KOPT-K1 (cell line): ENCODE results near the gene TTC39C.
"Not testable (repeated sequence)": the region's sequence is repeated elsewhere in the genome, so short reads cannot be mapped to it uniquely, and the experiment has no call there.

ENCODE experiments used
- H3K27ac ChIP-seq: fragments of 200-600 bp; sonication (generic); 2 replicates; pipeline ENCODE4 v1.5.1; 2016; ENCODE audit warnings: antibody characterized with exemption, mild to moderate bottlenecking, low read depth, low read length; ENCODE audit not compliant: poor library complexity, severe bottlenecking
- H3K36me3 ChIP-seq: fragments of 200-600 bp; sonication (generic); 2 replicates; pipeline ENCODE4 v1.5.1; 2017; ENCODE audit warnings: antibody characterized with exemption, mild to moderate bottlenecking, low read length, moderate library complexity; ENCODE audit not compliant: insufficient read depth
- H3K9me3 ChIP-seq: fragments of 200-600 bp; sonication (generic); 2 replicates; pipeline ENCODE4 v1.5.1; 2017; ENCODE audit warnings: antibody characterized with exemption, low read length, mild to moderate bottlenecking; ENCODE audit not compliant: insufficient read depth, poor library complexity, severe bottlenecking

The TTC39C gene

GRCh38 chr18:24128700-24129099, 114.1 kb downstream of the TTC39C start:
- no peak overlapping the region for H3K27ac ChIP-seq
- peaks cover 49% of the 10 kb centered on the region for H3K36me3 ChIP-seq
- H3K9me3 ChIP-seq, result no peaks in the 10 kb centered on the region

DNA sequence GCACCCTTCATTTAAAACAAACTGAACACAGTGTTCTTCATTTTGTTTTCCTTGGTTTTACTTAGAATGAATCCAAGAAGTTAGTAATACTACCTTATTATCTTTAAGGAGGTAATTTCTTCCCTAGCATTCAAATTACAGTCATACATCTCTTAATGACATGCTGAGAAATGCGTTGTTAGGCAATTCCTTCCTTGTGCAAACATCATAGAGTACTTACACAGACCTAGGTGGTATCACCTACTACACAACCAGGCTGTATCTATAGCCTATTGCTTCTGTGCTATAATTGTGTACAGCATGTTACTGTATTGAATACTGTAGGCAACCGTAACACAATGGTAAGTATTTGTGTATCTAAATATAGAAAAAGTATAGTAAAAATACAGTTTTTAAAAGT, 115.9 kb downstream of the TTC39C start:
- H3K9me3 ChIP-seq, result no peaks in the 10 kb centered on the region
- peaks cover 38% of the 10 kb centered on the region for H3K36me3 ChIP-seq
- no peak overlapping the region for H3K27ac ChIP-seq

DNA sequence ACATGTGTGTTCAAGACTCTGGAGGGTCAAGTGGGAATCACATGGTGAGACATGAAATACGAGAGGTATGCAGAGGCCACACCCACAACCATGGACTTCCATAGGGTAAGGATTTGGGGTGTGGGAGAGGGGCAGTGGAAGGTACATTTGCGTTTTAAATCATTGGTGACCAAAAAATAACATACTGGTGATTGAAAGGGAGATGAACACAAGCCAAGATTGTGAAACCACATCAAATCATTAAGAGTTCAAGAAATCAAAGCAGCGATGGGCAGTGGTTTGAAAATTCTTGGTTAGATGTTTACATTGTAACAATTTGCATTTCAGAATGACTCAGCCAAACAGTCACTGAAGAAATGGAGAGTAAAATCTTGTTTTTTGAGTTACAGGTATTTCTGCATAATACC, 122.4 kb downstream of the TTC39C start:
- peaks cover 10% of the 10 kb centered on the region for H3K36me3 ChIP-seq
- no peak overlapping the region for H3K27ac ChIP-seq
- no peaks in the 10 kb centered on the region for H3K9me3 ChIP-seq

- no peak overlapping the region for H3K27ac ChIP-seq
- H3K9me3 ChIP-seq, result no peaks in the 10 kb centered on the region
These were observed 123.8 kb downstream of the TTC39C start for GRCh38 chr18:24138409-24138788.

GRCh38 chr18:24138789-24139616, 124.4 kb downstream of the TTC39C start, which contains the start of gene CABYR:
TSS of gene CABYR (plus strand) at chr18:24139062. CDS start at chr18:24143115, 4,053 bp downstream.
- Histone ChIP-seq H3K36me3 (no peaks in the 10 kb centered on the region), H3K9me3 (no peaks in the 10 kb centered on the region), H3K27ac (no peak within 1 kb of the TSS)

More at GRCh38 chr18:24138409-24138788, 123.8 kb downstream of the TTC39C start:
- no peaks in the 10 kb centered on the region for H3K36me3 ChIP-seq

GRCh38 chr18:24140697-24141096, 126.1 kb downstream of the TTC39C start:
- H3K36me3 ChIP-seq, result no peaks in the 10 kb centered on the region
- H3K9me3 ChIP-seq, result no peaks in the 10 kb centered on the region
- no peak overlapping the region for H3K27ac ChIP-seq

- Histone ChIP-seq H3K9me3 (no peaks in the 10 kb centered on the region), H3K36me3 (no peaks in the 10 kb centered on the region), H3K27ac (no peak overlapping the region)
These were observed 127.8 kb downstream of the TTC39C start for GRCh38 chr18:24142376-24142775.

DNA sequence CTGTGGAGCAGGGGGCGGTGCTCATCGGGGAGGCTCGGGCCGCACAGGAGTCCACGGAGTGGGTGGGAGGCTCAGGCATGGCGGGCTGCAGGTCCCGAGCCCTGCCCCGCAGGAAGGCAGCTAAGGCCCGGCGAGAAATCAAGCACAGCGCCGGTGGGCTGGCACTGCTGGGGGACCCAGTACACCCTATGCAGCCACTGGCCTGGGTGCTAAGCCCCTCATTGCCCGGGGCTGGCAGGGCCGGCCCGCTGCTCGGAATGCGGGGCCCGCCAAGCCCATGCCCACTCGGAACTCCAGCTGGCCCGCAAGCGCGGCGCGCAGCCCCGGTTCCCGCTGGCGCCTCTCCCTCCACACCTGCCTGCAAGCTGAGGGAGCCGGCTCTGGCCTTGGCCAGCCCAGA, 135.0 kb downstream of the TTC39C start:
- not testable (repeated sequence) for H3K36me3 ChIP-seq, H3K9me3 ChIP-seq, H3K27ac ChIP-seq

- no peak overlapping the region for H3K27ac ChIP-seq
- no peaks in the 10 kb centered on the region for H3K36me3 ChIP-seq
- no peaks in the 10 kb centered on the region for H3K9me3 ChIP-seq
These were observed 138.8 kb downstream of the TTC39C start for GRCh38 chr18:24153397-24153796.

- Histone ChIP-seq H3K27ac (no peak overlapping the region), H3K9me3 (no peaks in the 10 kb centered on the region), H3K36me3 (no peaks in the 10 kb centered on the region)
These were observed 143.3 kb downstream of the TTC39C start for GRCh38 chr18:24157855-24158254.

DNA sequence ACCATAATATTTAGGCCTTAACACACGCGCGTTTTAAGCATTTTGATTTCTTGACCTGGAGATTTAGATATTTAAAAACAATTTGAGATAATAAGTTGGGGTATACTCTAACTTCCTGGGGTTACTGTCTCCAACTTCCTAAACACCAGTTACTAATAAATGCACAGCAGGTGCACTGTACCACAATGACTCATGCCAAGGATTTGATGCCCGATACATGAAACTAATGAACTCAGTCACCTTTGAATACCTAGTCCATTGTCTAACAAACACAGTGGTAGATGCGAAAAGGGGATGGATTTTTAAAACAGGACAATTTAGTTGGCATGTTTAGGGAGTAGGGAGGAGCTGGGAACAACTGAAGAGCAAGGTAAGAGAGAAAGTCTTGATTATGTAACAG, 145.5 kb downstream of the TTC39C start:
- no peak overlapping the region for H3K27ac ChIP-seq
- H3K9me3 ChIP-seq, result no peaks in the 10 kb centered on the region
- H3K36me3 ChIP-seq, result no peaks in the 10 kb centered on the region

DNA sequence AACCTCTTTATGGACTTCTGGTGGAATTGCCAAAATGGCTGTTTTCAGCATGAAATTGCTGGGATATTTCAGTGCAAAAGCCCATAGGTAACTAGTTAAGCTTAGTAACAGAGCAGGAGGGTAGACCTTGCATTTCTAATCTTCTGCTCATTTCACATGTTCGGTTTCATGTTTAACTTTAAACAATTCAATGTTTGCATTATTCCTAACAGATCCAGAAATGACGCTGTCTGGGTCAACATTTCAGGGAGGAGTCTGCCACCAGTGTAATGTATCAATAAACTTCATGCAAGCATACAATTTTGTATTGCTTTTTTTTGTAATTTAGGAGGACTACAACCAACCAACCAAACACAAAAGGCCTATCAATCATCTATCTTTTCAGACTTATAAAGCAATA, 146.8 kb downstream of the TTC39C start:
- H3K9me3 ChIP-seq, result no peaks in the 10 kb centered on the region
- H3K36me3 ChIP-seq, result no peaks in the 10 kb centered on the region
- H3K27ac ChIP-seq, result no peak overlapping the region

DNA sequence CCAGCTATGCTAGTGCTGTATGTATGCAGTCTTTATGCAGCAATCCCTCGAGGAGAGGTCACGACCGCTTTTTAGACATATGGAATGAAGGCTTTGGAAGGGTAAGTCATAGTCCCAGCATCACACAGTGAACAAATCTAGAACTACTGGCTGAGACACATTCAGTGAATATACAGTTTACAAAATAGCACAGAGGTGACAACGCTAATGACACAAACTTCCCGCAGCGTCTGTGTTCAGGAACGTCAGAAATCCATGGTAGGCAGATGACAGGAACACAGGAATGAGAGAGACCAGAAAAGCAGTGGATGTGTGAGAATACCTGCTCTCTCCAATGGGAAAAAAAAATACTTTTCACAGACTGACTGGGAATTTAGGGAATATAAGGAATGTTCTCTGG, 153.9 kb downstream of the TTC39C start:
- Histone ChIP-seq H3K36me3 (no peaks in the 10 kb centered on the region), H3K9me3 (no peaks in the 10 kb centered on the region)

DNA sequence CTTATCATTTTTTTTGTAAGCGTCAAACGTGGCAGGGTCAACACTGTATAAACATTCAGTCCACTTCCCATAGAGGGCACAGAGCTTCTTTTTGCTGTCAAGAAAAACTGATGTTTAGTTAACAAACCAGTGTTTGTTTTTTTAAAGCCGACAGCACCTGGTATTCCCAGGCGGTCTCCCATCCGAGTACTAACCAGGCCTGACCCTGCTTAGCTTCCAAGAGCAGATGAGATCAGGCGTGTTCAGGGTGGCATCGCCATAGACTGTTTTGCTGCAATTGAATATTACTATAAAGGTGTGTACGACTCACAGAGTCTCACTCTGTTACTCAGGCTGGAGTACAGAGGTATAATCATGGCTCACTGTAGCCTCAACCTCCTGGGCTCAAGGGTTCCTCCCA, 155.8 kb downstream of the TTC39C start:
- Histone ChIP-seq H3K9me3 (no peaks in the 10 kb centered on the region), H3K27ac (no peak overlapping the region), H3K36me3 (no peaks in the 10 kb centered on the region)

More for the DNA sequence above, 153.9 kb downstream of the TTC39C start:
- no peak overlapping the region for H3K27ac ChIP-seq

DNA sequence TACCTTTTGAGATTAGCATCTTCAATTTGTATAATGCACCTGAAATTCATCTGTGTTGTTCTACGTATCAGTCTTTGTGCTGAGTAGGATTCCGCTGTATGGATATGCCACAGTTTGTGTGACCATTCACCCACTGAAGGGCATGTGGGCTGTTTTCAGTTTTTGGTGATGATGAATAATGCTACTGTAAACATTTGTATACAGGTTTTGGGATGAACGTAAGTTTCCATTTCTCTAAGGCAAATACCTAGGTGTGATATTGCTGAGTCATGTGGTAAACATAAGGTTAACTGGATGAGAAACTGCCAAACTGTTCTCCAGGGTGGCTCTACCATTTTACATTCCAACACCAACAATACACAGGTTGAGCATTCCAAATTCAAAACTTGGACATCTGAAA, 159.4 kb downstream of the TTC39C start:
- Histone ChIP-seq H3K36me3 (no peaks in the 10 kb centered on the region), H3K9me3 (no peaks in the 10 kb centered on the region), H3K27ac (no peak overlapping the region)

DNA sequence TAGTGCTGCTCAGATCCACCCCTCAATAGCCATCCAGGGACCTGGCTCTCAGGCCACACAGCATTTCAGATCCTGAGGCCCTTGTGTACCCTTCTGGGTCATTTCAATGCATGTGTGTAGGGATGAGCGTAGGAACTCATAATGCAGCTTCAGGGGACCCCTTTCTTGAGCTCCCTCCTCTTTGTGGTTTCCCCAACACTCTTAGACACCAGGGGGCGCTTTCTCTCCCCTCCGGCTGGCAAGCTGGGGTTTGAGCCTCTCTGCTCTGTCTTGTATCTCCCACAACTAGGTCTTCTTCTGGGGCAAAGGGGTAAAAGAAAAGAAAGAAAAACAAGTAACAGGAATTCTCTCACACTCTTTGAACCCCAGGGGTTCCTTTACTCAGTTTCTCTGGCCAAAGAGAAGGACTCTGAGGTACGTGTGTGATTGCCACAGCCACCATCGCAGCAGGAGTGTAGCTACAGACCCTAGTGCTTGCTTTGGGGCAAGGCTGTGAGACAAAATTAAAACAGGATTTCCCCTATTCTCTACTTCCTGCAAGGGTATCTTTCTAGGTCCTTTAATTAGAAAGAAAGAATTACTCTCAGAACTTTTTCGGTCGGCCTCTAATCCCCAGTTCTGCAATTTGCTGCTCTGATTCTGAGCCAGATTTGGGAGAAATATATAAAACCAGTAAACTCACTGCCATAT, 162.3 kb downstream of the TTC39C start:
- no peaks in the 10 kb centered on the region for H3K9me3 ChIP-seq
- H3K27ac ChIP-seq, result no peak overlapping the region
- no peaks in the 10 kb centered on the region for H3K36me3 ChIP-seq
